GM13977 (cell line): ENCODE data around the gene CCR5.

Experiments used
- DNase-seq: peaks from one replicate; pipeline ENCODE4 v3.0.0; 2012; ENCODE audit warnings: low spot score
- in situ Hi-C: fragments of 300-500 bp; cut with MboI; formaldehyde crosslinking; loops from one replicate; pipeline ENCODE4 v1.12.0; 2022; ENCODE audit warnings: low sequenced_read_pairs, low pct_unique_long_range_greater_than_20kb, mixed read lengths, inconsistent platforms; ENCODE audit not compliant: unreplicated experiment
- TF ChIP-seq, protein P1 (sequence below): IDR thresholded peaks from 2 replicates; pipeline ENCODE4 v1.5.1; 2012; ENCODE audit warnings: mild to moderate bottlenecking, control low read depth; ENCODE audit not compliant: insufficient read depth; ENCODE audit errors: extremely low read depth, missing control alignments

The CCR5 gene

GRCh38 chr3:46406443-46406787 is 35.7 kb downstream of the CCR5 start:
- DNase-seq: no peak
- in situ Hi-C loops: no loop called here
- TF ChIP-seq, protein P1, sequence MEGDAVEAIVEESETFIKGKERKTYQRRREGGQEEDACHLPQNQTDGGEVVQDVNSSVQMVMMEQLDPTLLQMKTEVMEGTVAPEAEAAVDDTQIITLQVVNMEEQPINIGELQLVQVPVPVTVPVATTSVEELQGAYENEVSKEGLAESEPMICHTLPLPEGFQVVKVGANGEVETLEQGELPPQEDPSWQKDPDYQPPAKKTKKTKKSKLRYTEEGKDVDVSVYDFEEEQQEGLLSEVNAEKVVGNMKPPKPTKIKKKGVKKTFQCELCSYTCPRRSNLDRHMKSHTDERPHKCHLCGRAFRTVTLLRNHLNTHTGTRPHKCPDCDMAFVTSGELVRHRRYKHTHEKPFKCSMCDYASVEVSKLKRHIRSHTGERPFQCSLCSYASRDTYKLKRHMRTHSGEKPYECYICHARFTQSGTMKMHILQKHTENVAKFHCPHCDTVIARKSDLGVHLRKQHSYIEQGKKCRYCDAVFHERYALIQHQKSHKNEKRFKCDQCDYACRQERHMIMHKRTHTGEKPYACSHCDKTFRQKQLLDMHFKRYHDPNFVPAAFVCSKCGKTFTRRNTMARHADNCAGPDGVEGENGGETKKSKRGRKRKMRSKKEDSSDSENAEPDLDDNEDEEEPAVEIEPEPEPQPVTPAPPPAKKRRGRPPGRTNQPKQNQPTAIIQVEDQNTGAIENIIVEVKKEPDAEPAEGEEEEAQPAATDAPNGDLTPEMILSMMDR: no peak

DNA sequence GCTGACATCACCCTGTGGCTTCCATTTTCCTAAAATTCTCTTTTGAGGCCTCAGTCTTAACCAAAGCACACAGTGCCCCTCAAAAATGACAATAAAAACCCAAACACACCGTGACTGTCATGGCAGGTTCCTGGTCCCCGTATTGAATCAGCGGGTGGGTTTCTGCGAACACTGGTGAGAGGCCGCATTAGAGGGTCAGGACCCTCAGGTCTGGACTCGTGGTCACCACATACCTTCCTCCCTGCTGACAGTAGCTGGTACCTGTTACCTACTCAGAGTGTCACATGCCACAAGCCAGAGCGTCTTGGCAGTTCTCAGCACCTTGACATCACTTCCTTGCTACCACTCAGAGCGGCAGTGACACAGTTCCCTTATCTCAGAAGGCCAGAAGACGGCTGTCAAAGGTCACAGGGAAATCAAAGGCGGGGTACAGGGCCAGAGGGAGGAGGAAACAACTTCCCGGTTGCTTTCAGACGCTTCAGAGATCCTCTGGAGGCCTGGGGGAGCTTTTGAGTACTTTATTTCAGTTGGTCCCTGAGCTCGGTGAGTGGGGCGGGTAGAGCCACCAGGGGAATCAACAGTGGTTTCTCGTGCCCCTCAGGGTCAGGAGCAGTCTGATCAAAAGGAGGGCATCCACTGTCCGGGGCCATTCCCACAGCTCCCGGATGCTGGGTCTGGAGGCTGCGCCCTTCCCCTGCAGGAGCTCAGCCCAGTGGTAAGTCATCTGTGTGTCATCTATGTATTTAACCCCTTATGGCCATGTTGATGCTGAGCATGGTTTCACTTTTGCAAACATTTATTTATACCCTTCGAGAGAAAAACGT is 36.3 kb downstream of the CCR5 start, which contains the start of the genes CCR5AS and CCRL2:
CCR5AS (minus strand) TSS at position 279 of the 824 bp plus-strand sequence.
CCRL2 (plus strand) TSS at position 472 of the 824 bp plus-strand sequence. CDS start 821 bp downstream, outside the sequence.
- in situ Hi-C loops: no loop called here
- peak; percentile 57 for DNase-seq
- TF ChIP-seq, protein P1: no peak

GRCh38 chr3:46407970-46408369 is 37.2 kb downstream of the CCR5 start:
- TF ChIP-seq, protein P1: no peak
- no peak for DNase-seq
- in situ Hi-C loops: no loop called here

DNA sequence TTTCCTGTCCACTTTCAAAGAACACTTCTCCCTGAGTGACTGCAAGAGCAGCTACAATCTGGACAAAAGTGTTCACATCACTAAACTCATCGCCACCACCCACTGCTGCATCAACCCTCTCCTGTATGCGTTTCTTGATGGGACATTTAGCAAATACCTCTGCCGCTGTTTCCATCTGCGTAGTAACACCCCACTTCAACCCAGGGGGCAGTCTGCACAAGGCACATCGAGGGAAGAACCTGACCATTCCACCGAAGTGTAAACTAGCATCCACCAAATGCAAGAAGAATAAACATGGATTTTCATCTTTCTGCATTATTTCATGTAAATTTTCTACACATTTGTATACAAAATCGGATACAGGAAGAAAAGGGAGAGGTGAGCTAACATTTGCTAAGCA is 38.1 kb downstream of the CCR5 start:
- no peak for DNase-seq
- TF ChIP-seq, protein P1: no peak
- in situ Hi-C loops: no loop called here

DNA sequence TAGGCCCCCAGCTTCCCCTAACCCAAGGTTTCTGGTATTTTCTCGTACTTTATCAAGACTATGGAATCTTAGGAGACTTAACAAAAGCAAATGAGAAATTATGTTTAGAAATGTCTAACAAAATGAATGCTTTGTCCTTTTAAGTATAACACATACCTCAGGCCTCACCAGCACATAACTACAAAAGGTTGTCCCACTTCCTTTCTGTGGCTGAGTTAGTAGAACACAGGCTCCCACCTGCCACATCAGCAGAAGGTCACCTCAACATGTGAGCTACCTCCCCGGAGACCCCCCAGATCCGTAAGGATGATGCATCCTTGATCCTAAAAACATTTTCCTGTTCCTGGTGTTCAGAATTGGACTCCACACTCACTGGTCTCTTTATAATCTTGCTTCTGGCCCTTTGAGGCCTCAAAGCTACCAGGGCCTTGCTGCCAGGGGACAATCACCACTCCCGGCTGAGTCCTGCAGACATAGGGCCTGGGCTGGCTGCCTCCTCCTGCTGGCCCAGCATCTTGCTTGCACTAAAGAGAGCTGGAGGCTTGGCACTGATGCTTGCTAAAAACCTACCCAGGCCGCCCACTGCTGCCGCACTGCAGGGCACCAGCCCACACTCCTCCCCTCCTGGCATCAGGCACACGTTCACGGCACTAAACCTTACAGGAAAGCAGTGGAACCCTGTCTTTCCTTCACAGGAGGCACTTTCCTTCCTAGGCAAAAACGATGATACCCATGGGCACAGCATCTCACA is 39.2 kb downstream of the CCR5 start:
- DNase-seq: no peak
- in situ Hi-C loops: no loop called here
- TF ChIP-seq, protein P1: no peak

GRCh38 chr3:46410669-46411068 is 39.9 kb downstream of the CCR5 start:
- in situ Hi-C loops: no loop called here
- TF ChIP-seq, protein P1: no peak
- DNase-seq: no peak
